Coronary artery (tissue), 2 donors: ENCODE results near the gene LTB4R.

Experiments
- DNase-seq: peaks from one replicate; pipeline ENCODE4 v3.0.0-alpha.2; 2017; ENCODE audit warnings: low spot score
- H3K27ac ChIP-seq, 2 donors: fragments of 200-600 bp; sonication (generic); one replicate each; pipeline ENCODE4 v1.5.1; 2016 to 2019
- H3K4me3 ChIP-seq: fragments of 200-600 bp; sonication (generic); 2 replicates; pipeline ENCODE4 v1.5.1; 2016; ENCODE audit warnings: mild to moderate bottlenecking, moderate library complexity
- TF ChIP-seq, protein P1 (sequence below): fragments of 200-600 bp; sonication (generic); IDR thresholded peaks from one replicate; pipeline ENCODE4 v1.5.1; 2019; ENCODE audit warnings: antibody characterized with exemption

The LTB4R gene

GRCh38 chr14:24329736-24330135, 18.4 kb downstream of the LTB4R start:
- Histone ChIP-seq H3K4me3 (no peak overlapping the region), H3K27ac (peak overlapping the region in 1 of 2 donors; percentile 1)
- TF ChIP-seq, protein P1, sequence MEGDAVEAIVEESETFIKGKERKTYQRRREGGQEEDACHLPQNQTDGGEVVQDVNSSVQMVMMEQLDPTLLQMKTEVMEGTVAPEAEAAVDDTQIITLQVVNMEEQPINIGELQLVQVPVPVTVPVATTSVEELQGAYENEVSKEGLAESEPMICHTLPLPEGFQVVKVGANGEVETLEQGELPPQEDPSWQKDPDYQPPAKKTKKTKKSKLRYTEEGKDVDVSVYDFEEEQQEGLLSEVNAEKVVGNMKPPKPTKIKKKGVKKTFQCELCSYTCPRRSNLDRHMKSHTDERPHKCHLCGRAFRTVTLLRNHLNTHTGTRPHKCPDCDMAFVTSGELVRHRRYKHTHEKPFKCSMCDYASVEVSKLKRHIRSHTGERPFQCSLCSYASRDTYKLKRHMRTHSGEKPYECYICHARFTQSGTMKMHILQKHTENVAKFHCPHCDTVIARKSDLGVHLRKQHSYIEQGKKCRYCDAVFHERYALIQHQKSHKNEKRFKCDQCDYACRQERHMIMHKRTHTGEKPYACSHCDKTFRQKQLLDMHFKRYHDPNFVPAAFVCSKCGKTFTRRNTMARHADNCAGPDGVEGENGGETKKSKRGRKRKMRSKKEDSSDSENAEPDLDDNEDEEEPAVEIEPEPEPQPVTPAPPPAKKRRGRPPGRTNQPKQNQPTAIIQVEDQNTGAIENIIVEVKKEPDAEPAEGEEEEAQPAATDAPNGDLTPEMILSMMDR, result no peak
- no peak for DNase-seq

- DNase-seq, result no peak
- Histone ChIP-seq H3K4me3 (no peak overlapping the region), H3K27ac (no peak overlapping the region)
- TF ChIP-seq, protein P1, result no peak
Observed at GRCh38 chr14:24330973-24331674, 19.8 kb downstream of the LTB4R start.

GRCh38 chr14:24331731-24332267, 20.5 kb downstream of the LTB4R start:
- no peak overlapping the region for H3K27ac ChIP-seq
- no peak for DNase-seq
- no peak overlapping the region for H3K4me3 ChIP-seq
- TF ChIP-seq, protein P1, result no peak

DNA sequence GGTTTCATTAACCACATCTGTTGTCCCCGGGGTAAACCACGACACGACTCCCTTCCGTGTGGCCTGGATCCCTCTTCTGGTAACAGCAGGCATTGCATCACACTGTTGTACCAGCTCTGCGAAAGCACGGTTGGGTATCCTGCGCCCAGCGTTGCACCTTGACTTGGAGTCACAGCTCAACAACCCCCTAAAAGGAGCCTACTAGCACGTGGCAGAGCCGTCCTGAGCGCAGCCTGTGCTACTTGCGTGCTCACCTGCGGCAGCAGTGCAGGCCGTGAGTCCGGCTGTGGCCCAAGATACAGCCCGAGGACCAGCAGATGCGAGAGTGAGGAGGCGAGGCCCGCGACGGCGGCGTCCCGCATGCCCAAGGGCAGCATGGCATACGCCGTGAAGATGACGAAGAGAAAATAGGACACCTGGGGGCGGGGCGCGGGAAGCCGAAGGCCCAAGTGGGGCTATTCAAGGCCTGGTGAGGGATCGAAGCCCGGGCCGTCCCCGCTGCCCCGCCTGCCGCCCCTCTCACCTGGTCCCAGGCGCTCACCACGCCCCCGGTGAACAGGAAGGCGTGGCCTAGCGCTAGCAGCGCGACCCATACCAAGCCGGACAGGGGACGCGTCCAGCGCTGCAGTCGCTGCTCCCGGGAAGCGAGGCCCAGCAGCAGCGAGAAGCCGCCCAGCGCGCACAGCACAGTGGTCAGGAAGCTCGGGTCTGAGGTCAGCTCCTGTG, 21.1 kb downstream of the LTB4R start:
- TF ChIP-seq, protein P1, result peak; percentile 57
- DNase-seq, result no peak
- peak overlapping the region; percentile 63 for H3K4me3 ChIP-seq
- no peak overlapping the region for H3K27ac ChIP-seq

- TF ChIP-seq, protein P1, result no peak
- H3K4me3 ChIP-seq, result peak within 1 kb of the TSS; percentile 60
- no peak for DNase-seq
- peak within 1 kb of the TSS; percentile 21 to 59 for H3K27ac ChIP-seq
Observed at GRCh38 chr14:24334431-24335291, 23.4 kb downstream of the LTB4R start, which contains the start of gene ADCY4. ADCY4 (minus strand) TSS chr14:24335071; CDS start chr14:24334652, 419 bp downstream.

GRCh38 chr14:24335461-24336171, 24.3 kb downstream of the LTB4R start:
- H3K4me3 ChIP-seq, result peak overlapping the region; percentile 60
- no peak for DNase-seq
- TF ChIP-seq, protein P1, result no peak
- H3K27ac ChIP-seq, result peak overlapping the region in 1 of 2 donors; percentile 59
